HG02970 (cell line): ENCODE data around the gene PCDHGA9.

Experiments used
- ATAC-seq: cut with Tn5 transposase; IDR thresholded peaks from one replicate; pipeline ENCODE4 v1.9.1; 2021; ENCODE audit warnings: mild to moderate bottlenecking, moderate library complexity, moderate number of reproducible peaks; ENCODE audit not compliant: unreplicated experiment, low FRiP score

PCDHGA9 gene

GRCh38 chr5:141439411-141440141 is 37.0 kb downstream of the PCDHGA9 start:
- no peak for ATAC-seq

GRCh38 chr5:141440341-141440740 is 37.8 kb downstream of the PCDHGA9 start:
- ATAC-seq: no peak

- ATAC-seq: no peak
These were observed 39.1 kb downstream of the PCDHGA9 start for GRCh38 chr5:141441571-141442170.
